ENCODE measurements around the gene CYP27B1.

DNA sequence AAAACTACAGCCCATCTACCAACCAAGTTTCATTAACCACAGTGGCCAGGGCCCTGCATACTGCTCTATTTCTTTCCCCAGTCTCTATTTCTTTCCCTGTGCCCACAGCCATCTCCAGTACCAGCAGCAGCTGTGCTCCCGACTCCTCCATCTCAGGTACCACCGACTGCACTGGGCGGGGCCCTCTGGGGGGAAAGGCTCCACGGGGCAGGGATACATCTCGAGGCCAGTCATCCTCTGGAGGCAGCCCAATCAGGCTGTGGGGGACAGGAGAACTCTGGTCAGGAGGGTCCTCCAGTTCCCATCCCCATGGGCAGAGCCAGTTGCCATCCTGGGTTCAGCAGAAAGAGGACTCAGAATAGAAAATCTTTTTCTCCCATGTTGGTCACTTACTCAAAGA lies 17.8 kb downstream of the CYP27B1 start:
- TF ChIP-seq POLR2A (IDR thresholded peaks at IDR 0.05) (no peak), CTCF (IDR thresholded peaks at IDR 0.05) (no peak)

All from uterus (tissue), 2 donors.